Stimulated activated effector memory CD8-positive, alpha-beta T cell treated with anti-CD3 and anti-CD28 coated beads, Interleukin-12 subunit alpha, Interleukin-12 subunit beta, amount 100 ng/mL, for 72 hours (primary cell): ENCODE measurements around the gene HES3.

Experiments
- ATAC-seq: fragments of 150-1000 bp; cut with Tn5 transposase; 2 replicates; pipeline ENCODE4 v1.10.0; 2021
- DNase-seq, 2 donors: peaks; one replicate each; pipeline ENCODE4 v3.0.0; 2021 to 2022; ENCODE audit warnings: low spot score in 2 of 2
- H3K27ac Mint-ChIP-seq: one replicate; pipeline ENCODE4 v1.8.0; 2022; ENCODE audit warnings: mild to moderate bottlenecking, mixed read lengths
- H3K36me3 Mint-ChIP-seq: one replicate; pipeline ENCODE4 v1.8.0; 2022; ENCODE audit warnings: mild to moderate bottlenecking, mixed read lengths
- H3K4me1 Mint-ChIP-seq: one replicate; pipeline ENCODE4 v1.8.0; 2022; ENCODE audit warnings: mixed read lengths
- H3K4me3 Mint-ChIP-seq: one replicate; pipeline ENCODE4 v1.8.0; 2022; ENCODE audit warnings: mild to moderate bottlenecking, mixed read lengths
- H3K9me3 Mint-ChIP-seq: one replicate; pipeline ENCODE4 v1.8.0; 2022; ENCODE audit warnings: mixed read lengths

HES3 gene

DNA sequence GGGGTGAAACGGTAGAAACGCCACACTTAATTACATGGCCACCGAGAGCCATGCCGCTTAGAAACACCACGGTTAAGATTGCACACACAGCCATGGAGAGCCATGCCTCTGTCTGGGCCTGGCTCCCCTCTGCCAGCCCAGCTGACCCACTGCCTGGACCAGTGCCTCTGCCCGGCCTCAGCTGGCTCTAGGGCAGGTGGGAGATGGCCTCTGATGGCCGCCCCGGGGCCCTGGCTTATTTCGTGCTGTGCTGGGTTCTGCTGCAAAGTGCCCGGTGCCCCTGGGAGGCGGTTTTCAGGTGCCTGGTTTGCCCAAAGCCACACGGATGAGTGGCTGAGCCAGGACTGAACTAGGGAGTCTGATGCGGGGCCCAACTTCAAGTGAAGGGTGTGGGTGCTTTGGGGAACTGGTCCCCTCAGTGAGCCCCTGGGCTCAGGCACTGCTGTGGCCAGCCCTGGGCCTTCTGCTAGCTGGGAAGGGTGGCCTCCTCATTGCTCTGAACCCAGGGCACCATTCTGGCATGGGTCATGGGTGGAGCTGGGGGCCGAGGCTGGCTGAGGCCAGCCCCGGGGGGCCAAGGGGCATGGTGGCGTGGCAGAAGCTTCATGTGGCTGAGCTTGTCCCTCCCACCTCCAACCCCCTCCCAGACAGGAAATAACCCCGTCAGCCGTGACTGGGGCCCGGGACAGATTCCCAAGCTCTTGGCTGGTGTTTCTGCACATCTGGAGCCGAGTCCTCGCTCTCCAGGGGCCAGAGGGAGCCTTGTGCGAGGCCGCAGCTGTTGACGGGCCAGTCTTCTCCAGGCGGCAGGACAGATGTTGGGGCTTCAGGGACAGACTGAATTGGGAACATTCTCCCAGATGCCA is 18.8 kb downstream of the HES3 start:
- Mint-ChIP-seq H3K9me3 (no peaks in the 10 kb centered on the region), H3K4me3 (no peak overlapping the region)

DNA sequence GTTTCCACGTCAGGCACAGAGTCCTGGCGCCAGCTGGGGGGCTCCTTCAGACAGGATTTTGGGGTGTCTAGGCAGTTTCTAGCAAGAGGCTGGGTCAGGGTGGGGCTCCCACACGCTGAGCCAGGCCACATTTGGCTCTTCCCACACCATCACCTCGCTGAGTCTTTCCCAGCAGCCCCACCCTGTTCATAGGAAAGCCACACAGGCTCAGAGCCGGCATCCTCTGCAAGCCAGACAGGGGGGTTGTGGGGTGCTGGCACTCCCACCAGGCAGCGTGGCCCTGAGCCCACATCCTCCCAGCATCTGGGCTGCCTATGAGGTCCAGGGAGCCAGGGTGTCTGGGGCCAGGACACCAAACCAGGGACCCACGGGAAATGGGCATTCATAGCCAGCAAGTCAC is 19.7 kb downstream of the HES3 start:
- Mint-ChIP-seq H3K9me3 (no peaks in the 10 kb centered on the region), H3K36me3 (no peaks in the 10 kb centered on the region), H3K27ac (no peak overlapping the region), H3K4me1 (peaks cover 5% of the 10 kb centered on the region), H3K4me3 (no peak overlapping the region)
- ATAC-seq (no peak), DNase-seq (no peak)

More for the DNA sequence above, 18.8 kb downstream of the HES3 start:
- Mint-ChIP-seq H3K4me1 (peaks cover 5% of the 10 kb centered on the region), H3K27ac (no peak overlapping the region), H3K36me3 (no peaks in the 10 kb centered on the region)
- DNase-seq, result no peak
- no peak for ATAC-seq

DNA sequence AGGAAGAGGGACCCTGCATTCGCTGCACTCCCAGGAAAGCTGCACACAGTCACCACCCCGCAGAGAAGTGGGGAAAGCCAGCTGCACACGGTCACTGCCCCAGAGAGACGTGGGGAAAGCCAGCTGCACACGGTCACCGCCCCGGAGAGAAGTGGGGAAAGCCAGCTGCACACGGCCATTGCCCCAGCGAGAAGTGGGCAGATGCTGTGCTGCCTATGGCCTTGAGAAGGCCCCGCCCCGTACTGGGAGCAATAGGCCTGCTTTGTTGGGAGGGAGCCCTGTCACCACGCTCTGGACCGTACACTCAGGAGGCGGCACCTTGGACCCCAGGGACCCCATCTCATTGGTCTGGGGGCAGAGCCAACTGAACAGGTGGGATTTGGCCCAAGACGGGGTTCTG is 21.2 kb downstream of the HES3 start:
- ATAC-seq (no peak), DNase-seq (no peak)
- Mint-ChIP-seq H3K9me3 (no peaks in the 10 kb centered on the region), H3K4me3 (no peak overlapping the region), H3K4me1 (peaks cover 5% of the 10 kb centered on the region), H3K27ac (no peak overlapping the region), H3K36me3 (no peaks in the 10 kb centered on the region)

DNA sequence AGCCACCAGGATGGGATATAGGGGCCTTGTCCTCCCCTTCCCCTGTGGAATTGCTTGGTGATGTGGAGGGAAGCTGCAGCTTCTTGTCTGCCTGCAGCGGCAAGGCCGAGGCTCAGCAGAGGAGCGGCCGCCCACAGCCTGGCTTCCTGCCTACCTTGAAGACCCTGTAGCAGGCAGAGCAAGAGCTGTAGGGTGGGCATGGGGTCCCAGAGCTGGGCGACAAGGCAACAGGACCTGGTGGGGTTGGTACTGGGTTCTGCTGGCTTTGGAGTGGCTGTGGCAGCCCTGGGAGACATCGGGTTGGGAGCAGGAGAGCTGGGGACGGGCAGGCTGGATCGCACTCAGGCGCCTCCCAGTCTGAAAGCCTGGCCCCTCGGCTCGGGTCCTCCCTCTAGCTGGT is 22.7 kb downstream of the HES3 start:
- Mint-ChIP-seq H3K4me3 (no peak overlapping the region), H3K27ac (no peak overlapping the region), H3K9me3 (no peaks in the 10 kb centered on the region), H3K4me1 (peaks cover 5% of the 10 kb centered on the region), H3K36me3 (no peaks in the 10 kb centered on the region)
- no peak for DNase-seq
- no peak for ATAC-seq

DNA sequence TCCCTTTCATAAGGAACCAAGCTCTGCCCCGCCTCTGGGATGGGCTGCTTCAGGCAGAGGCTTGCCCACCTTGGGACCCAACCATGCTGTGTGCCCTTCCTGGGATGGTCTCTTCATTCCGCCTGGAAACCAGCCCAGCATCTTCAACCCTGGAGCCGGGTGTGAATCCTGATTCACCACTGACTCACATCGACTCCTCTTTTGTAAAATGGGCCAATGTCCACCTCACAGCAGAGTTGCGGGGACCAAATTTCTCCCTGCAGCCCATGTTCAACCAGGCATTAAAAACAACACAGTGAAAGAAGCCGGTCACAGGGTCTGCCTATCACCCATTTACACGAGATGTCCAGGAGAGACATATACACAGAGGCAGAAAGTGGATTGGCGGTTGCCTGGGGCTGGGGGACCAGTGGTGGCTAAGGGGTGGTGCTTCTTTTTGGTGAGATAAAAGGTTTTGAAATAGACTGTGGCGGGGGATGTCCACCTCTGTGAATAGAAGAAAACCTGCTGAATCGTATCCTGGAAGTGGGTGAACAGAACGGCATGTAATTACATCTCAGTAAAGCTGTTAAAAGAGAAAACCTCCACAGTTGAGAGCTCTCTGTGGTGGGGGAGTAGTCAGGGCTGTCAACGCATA is 23.8 kb downstream of the HES3 start:
- Mint-ChIP-seq H3K36me3 (no peaks in the 10 kb centered on the region), H3K4me3 (no peak overlapping the region), H3K9me3 (no peaks in the 10 kb centered on the region), H3K27ac (no peak overlapping the region), H3K4me1 (no peaks in the 10 kb centered on the region)
- DNase-seq, result no peak
- no peak for ATAC-seq

GRCh38 chr1:6268415-6268814 is 24.4 kb downstream of the HES3 start:
- no peaks in the 10 kb centered on the region for H3K36me3 Mint-ChIP-seq
- no peak for DNase-seq
- H3K27ac Mint-ChIP-seq, result no peak overlapping the region
- no peaks in the 10 kb centered on the region for H3K9me3 Mint-ChIP-seq
- no peaks in the 10 kb centered on the region for H3K4me1 Mint-ChIP-seq
- no peak overlapping the region for H3K4me3 Mint-ChIP-seq
- ATAC-seq, result no peak

- Mint-ChIP-seq H3K36me3 (no peaks in the 10 kb centered on the region), H3K4me3 (no peak overlapping the region), H3K4me1 (no peaks in the 10 kb centered on the region), H3K9me3 (no peaks in the 10 kb centered on the region), H3K27ac (no peak overlapping the region)
- DNase-seq (no peak), ATAC-seq (no peak)
Measured at GRCh38 chr1:6269296-6269695, 25.3 kb downstream of the HES3 start.

DNA sequence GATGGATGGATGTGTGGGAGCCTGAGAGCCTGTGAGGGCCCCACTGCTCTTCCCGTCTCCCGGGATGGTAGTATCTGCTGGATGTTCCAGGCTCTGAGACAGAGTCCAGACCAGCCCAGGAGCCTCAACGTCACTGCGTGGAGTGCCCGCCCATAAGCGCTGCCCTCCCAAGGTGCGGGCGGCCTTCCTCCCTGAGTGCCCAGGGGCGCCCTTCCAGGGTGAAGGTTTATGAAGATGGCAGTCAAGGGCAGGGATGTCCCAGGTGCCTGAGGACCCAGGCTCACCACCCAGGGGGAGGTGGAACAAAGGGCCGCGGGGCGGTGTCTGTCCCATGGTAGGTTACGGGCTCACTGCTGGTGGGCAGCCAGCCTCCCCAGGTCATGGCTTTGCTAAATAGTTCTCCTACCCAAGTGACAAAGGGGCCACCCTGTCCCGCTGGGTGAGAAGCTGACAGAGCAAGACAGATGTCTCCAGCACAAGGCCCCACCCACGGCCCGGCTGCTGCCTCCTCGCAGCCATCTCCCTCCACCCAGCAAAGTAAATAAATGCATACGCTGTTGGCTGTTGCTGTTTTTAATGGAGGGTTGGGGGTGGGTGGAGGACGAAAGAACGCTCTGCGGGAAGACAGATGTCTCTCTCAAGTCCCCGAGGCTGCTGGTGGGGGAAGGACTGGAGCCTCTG is 25.9 kb downstream of the HES3 start:
- ATAC-seq, result no peak
- no peaks in the 10 kb centered on the region for H3K36me3 Mint-ChIP-seq
- no peak for DNase-seq
- H3K9me3 Mint-ChIP-seq, result no peaks in the 10 kb centered on the region
- no peak overlapping the region for H3K27ac Mint-ChIP-seq
- H3K4me1 Mint-ChIP-seq, result no peaks in the 10 kb centered on the region
- no peak overlapping the region for H3K4me3 Mint-ChIP-seq

DNA sequence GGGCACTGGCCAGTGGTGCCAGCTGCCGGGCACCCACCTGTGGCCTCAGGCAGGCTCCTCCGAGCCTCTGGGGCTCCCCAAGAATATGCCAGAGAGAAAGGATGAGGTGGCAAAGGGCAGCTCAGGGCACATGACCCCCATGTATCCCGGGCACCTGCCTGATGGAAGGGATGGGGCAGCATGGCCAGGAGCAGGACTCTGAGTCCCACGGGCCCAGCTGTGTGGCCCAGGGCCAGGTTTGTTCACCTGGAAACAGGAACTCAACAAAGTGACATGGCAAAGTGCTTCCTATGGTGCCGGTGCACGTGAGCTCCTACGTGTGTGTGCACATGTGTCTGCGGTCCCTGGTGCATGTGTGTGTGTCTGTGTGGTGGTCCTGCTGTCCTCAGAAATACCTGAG is 26.4 kb downstream of the HES3 start:
- ATAC-seq (no peak), DNase-seq (no peak)
- no peak overlapping the region for H3K4me3 Mint-ChIP-seq
- H3K9me3 Mint-ChIP-seq, result no peaks in the 10 kb centered on the region
- no peaks in the 10 kb centered on the region for H3K36me3 Mint-ChIP-seq
- no peak overlapping the region for H3K27ac Mint-ChIP-seq
- no peaks in the 10 kb centered on the region for H3K4me1 Mint-ChIP-seq

GRCh38 chr1:6271006-6271405 is 27.0 kb downstream of the HES3 start:
- Mint-ChIP-seq H3K9me3 (no peaks in the 10 kb centered on the region), H3K27ac (no peak overlapping the region), H3K36me3 (no peaks in the 10 kb centered on the region), H3K4me3 (no peak overlapping the region), H3K4me1 (no peaks in the 10 kb centered on the region)
- ATAC-seq (no peak), DNase-seq (no peak)

GRCh38 chr1:6271554-6271953 is 27.6 kb downstream of the HES3 start:
- H3K9me3 Mint-ChIP-seq, result no peaks in the 10 kb centered on the region
- DNase-seq (no peak), ATAC-seq (no peak)
- H3K27ac Mint-ChIP-seq, result no peak overlapping the region
- no peak overlapping the region for H3K4me3 Mint-ChIP-seq
- no peaks in the 10 kb centered on the region for H3K36me3 Mint-ChIP-seq
- H3K4me1 Mint-ChIP-seq, result no peaks in the 10 kb centered on the region

- H3K4me3 Mint-ChIP-seq, result no peak overlapping the region
- ATAC-seq (no peak), DNase-seq (no peak)
- H3K27ac Mint-ChIP-seq, result peak overlapping the region; percentile 23
- no peaks in the 10 kb centered on the region for H3K36me3 Mint-ChIP-seq
- no peaks in the 10 kb centered on the region for H3K4me1 Mint-ChIP-seq
- H3K9me3 Mint-ChIP-seq, result no peaks in the 10 kb centered on the region
Measured at GRCh38 chr1:6272452-6272851, 28.5 kb downstream of the HES3 start.

DNA sequence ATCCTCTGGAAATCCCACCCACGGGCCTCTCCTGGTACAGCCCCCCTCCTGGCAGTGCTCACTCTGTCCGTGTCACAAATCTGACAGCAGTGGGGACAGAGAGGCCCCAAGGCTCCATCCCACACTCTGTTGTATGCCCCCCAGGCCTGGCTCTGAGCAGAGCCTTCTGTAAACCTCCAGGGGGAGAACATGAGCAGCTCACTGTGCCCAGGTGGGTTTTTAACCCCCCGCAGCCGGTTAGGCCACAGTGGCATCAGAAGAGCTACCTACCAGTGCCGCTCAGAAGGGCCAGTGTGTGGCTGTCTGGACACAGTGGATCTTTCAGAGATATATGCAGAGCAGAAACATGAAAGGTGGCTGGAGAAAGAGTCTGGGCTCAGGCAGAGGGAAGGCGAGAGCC is 28.9 kb downstream of the HES3 start:
- no peak overlapping the region for H3K4me3 Mint-ChIP-seq

DNA sequence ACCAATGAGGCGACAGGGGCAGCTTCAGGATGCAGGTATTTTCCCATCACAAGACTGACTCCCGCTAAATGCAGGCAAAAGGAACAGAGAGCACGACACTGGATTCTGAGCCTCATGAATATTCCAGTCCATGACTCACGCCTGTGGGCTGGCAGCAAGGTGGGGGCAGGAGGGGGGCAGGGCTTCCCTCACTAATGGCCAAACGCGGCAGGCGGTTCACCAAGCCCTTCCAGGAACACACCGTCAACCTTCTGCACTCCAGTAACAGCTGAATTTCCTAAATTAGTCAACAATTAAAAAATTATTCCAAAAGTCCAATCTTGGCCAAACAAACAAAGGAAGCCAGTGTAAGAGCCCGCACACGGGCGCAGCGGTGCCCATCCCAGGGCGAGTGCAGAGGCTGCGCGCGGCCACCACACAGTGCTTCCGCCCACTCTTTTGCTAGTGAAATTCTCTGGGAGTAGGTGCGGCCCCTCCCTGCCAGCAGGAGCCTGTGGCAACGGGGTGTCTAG is 29.5 kb downstream of the HES3 start:
- H3K9me3 Mint-ChIP-seq, result no peaks in the 10 kb centered on the region
- ATAC-seq, result no peak
- H3K4me3 Mint-ChIP-seq, result no peak overlapping the region
- peaks cover under 1% of the 10 kb centered on the region for H3K4me1 Mint-ChIP-seq
- no peak overlapping the region for H3K27ac Mint-ChIP-seq
- no peaks in the 10 kb centered on the region for H3K36me3 Mint-ChIP-seq
- DNase-seq, result no peak

More for the DNA sequence above, 28.9 kb downstream of the HES3 start:
- ATAC-seq (no peak), DNase-seq (no peak)
- no peaks in the 10 kb centered on the region for H3K4me1 Mint-ChIP-seq
- no peaks in the 10 kb centered on the region for H3K9me3 Mint-ChIP-seq
- H3K27ac Mint-ChIP-seq, result peak overlapping the region; percentile 23
- no peaks in the 10 kb centered on the region for H3K36me3 Mint-ChIP-seq

DNA sequence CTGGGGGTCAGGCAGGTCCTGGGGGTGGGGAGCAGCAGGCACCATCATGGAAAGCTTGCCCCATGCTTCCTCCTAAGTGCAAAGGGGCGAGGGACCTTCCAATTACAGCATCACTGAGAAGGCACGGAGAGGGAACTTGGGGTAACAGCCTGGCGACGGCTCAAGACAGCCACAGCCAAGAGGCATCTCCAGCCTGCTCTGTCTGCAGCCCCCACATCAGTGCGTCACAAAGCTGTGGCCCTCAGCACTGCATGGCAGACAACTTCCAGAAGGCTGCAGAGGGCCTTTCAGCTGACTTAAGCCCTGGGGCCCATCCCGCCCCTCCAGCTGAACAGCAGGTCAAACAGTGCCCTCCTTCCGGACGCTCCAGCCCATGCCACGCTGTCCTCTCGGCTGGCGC is 30.1 kb downstream of the HES3 start:
- DNase-seq (no peak), ATAC-seq (no peak)
- no peaks in the 10 kb centered on the region for H3K36me3 Mint-ChIP-seq
- peaks cover 5% of the 10 kb centered on the region for H3K4me1 Mint-ChIP-seq
- H3K4me3 Mint-ChIP-seq, result no peak overlapping the region
- H3K27ac Mint-ChIP-seq, result no peak overlapping the region
- no peaks in the 10 kb centered on the region for H3K9me3 Mint-ChIP-seq
